HepG2 (cell line): ENCODE results near the gene THRAP3. TPM values are rescaled to one million over a fixed set of nuclear protein-coding genes. Genes with fewer than 3 reads are reported as not detected.

ENCODE experiments used
- BCL6 ChIP-seq: IDR thresholded peaks from 2 replicates; pipeline ENCODE4 v1.6.1; 2016; ENCODE audit warnings: missing genetic modification reagents, missing compliant biosample characterization
- CBX5 ChIP-seq: sonication (generic); formaldehyde crosslinking; IDR thresholded peaks from 2 replicates; pipeline ENCODE4 v1.4.0; 2020; ENCODE audit warnings: missing genetic modification reagents, borderline replicate concordance
- MATR3 ChIP-seq: sonication (generic); formaldehyde crosslinking; IDR thresholded peaks from 2 replicates; pipeline ENCODE4 v1.4.0; 2020; ENCODE audit warnings: missing genetic modification reagents
- NCOA5 ChIP-seq: sonication (generic); formaldehyde crosslinking; IDR thresholded peaks from 2 replicates; pipeline ENCODE4 v1.4.0; 2020; ENCODE audit warnings: missing genetic modification reagents
- NFKBIZ ChIP-seq: IDR thresholded peaks from 2 replicates; pipeline ENCODE4 v1.6.1; 2018; ENCODE audit warnings: missing genetic modification reagents, missing compliant biosample characterization
- RELA ChIP-seq: sonication (generic); formaldehyde crosslinking; IDR thresholded peaks from 2 replicates; pipeline ENCODE4 v1.4.0; 2020; ENCODE audit warnings: missing genetic modification reagents
- SATB2 ChIP-seq: sonication (generic); formaldehyde crosslinking; IDR thresholded peaks from 2 replicates; pipeline ENCODE4 v1.5.0; 2020; ENCODE audit warnings: missing genetic modification reagents
- SMAD1 ChIP-seq: sonication (generic); formaldehyde crosslinking; IDR thresholded peaks from 2 replicates; pipeline ENCODE4 v1.4.0; 2020; ENCODE audit warnings: missing genetic modification reagents, low read depth, mild to moderate bottlenecking, borderline replicate concordance
- TAF1 ChIP-seq: sonication (generic); formaldehyde crosslinking; IDR thresholded peaks from 2 replicates; pipeline ENCODE4 v1.4.0; 2020; ENCODE audit warnings: missing genetic modification reagents
- TCF7 ChIP-seq: sonication (generic); IDR thresholded peaks from 2 replicates; pipeline ENCODE4 v1.6.1; 2016; ENCODE audit warnings: antibody characterized with exemption, low read depth
- ZEB1 ChIP-seq: IDR thresholded peaks from 2 replicates; pipeline ENCODE4 v1.6.1; 2012; ENCODE audit warnings: mild to moderate bottlenecking, low read depth, inconsistent platforms; ENCODE audit not compliant: insufficient replicate concordance
- ZNF326 ChIP-seq: sonication (generic); formaldehyde crosslinking; IDR thresholded peaks from 2 replicates; pipeline ENCODE4 v1.4.0; 2020; ENCODE audit warnings: missing genetic modification reagents, borderline replicate concordance
- ZNF546 ChIP-seq: sonication (generic); formaldehyde crosslinking; conservative IDR thresholded peaks from 2 replicates; pipeline ENCODE4 v1.8.1; 2023; ENCODE audit warnings: mild to moderate bottlenecking, missing genetic modification reagents
- ZNF713 ChIP-seq: sonication (generic); formaldehyde crosslinking; IDR thresholded peaks from 2 replicates; pipeline ENCODE4 v1.4.0; 2020; ENCODE audit warnings: mild to moderate bottlenecking, missing genetic modification reagents
- ZNF883 ChIP-seq: sonication (generic); formaldehyde crosslinking; IDR thresholded peaks from 2 replicates; pipeline ENCODE4 v1.5.1; 2020; ENCODE audit warnings: mild to moderate bottlenecking, missing genetic modification reagents; ENCODE audit errors: not compliant biosample characterization
- ZZZ3 ChIP-seq: sonication (generic); formaldehyde crosslinking; IDR thresholded peaks from 2 replicates; pipeline ENCODE4 v1.4.0; 2020; ENCODE audit warnings: missing genetic modification reagents, mild to moderate bottlenecking, borderline replicate concordance
- polyA plus RNA-seq, 8 experiments: library from polyadenylated mRNA; depleted of rRNA in 3 of 8; stranded (reverse) in 7 of 8; unstranded in 1 of 8; fragments of >200 nt; fragmentation: Illumina TruSeq in 4 of 8; extraction: Trizol in 4 of 8; gene quantifications; 2 replicates each; pipeline versions ENCODE4 v1.2.1 to v1.2.3, GENCODE V29; 2011 to 2016; ENCODE audit warnings: low read depth in 4 of 8, missing spikeins in 1 of 8, mixed read lengths in 1 of 8; ENCODE audit not compliant: insufficient read depth in 1 of 8
- total RNA-seq, 5 experiments: library from RNA; depleted of rRNA; stranded (reverse); fragments of >200 nt; fragmentation: Illumina TruSeq; extraction: Trizol; gene quantifications; 2 replicates each; pipeline ENCODE4 v1.2.3, GENCODE V29; 2016; ENCODE audit warnings: low read depth in 1 of 5
- TF ChIP-seq, protein P1 (sequence below): sonication (generic); formaldehyde crosslinking; IDR thresholded peaks from 2 replicates; pipeline ENCODE4 v1.5.0; 2020; ENCODE audit warnings: mild to moderate bottlenecking, missing genetic modification reagents
- TF ChIP-seq, protein P2 (sequence below): sonication (generic); formaldehyde crosslinking; IDR thresholded peaks from 2 replicates; pipeline ENCODE4 v1.4.0; 2020; ENCODE audit warnings: mild to moderate bottlenecking, missing genetic modification reagents
- TF ChIP-seq, protein P3 (sequence below): sonication (generic); formaldehyde crosslinking; IDR thresholded peaks from 2 replicates; pipeline ENCODE4 v1.4.0; 2020; ENCODE audit warnings: missing genetic modification reagents
- TF ChIP-seq, protein P4 (sequence below): sonication (generic); formaldehyde crosslinking; IDR thresholded peaks from 2 replicates; pipeline ENCODE4 v1.5.0; 2020; ENCODE audit warnings: missing genetic modification reagents
- TF ChIP-seq, protein P5 (sequence below): sonication (generic); formaldehyde crosslinking; IDR thresholded peaks from 2 replicates; pipeline ENCODE4 v1.4.0; 2020; ENCODE audit warnings: low read depth, mild to moderate bottlenecking, missing genetic modification reagents
- TF ChIP-seq, protein P6 (sequence below): sonication (generic); formaldehyde crosslinking; IDR thresholded peaks from 2 replicates; pipeline ENCODE4; 2020; ENCODE audit warnings: missing genetic modification reagents, mild to moderate bottlenecking, borderline replicate concordance

THRAP3 gene
- total and polyA plus RNA-seq, 2 of the 13 experiments (the other 11 are each of a cell fraction or from before 2014, with no cell fraction given): 45.0 to 92.6 TPM

DNA sequence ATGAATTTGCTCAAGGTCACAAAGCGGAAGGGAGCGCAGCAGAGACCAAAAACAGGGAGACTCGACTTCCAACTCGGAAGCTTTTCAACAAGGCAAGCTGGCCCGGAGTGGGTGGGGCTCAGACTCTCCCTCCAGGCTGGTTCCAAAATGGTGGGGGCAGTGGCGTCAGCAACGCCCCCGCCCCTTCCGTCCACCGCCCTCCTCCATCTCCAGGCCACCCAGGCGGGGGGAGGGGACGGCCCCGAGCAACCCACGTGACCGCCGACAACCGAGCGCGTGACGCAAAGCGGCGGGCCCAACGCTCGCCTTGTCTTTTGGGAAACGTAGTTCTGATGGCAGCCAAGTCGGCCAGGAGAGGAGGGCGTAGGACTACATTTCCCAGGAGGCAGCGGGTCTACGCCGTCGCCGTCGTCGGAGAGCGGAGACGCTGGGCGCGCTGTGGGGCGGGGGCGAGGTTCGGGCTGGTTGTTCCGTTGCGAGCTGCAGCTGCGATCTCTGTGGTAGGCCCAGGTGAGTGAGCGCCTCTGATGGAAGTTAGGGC lies at the start of gene THRAP3 (continued):
- TF ChIP-seq SMAD1 (CRISPR knock-in tag) (no peak), ZEB1 (no peak), TCF7 (no peak), ZNF883 (CRISPR knock-in tag) (peak; percentile 34), NCOA5 (CRISPR knock-in tag) (no peak), RELA (CRISPR knock-in tag) (peak; percentile 75), NFKBIZ (CRISPR knock-in tag) (peak; percentile 58; the same call in 1 of the 2 replicates), MATR3 (CRISPR knock-in tag) (no peak), ZNF546 (CRISPR knock-in tag) (no peak), BCL6 (CRISPR knock-in tag) (peak; percentile 37; the same call in 1 of the 2 replicates), CBX5 (CRISPR knock-in tag) (no peak; the same call in 1 of the 2 replicates), ZNF326 (CRISPR knock-in tag) (no peak), ZZZ3 (CRISPR knock-in tag) (peak; percentile 37; the same call in 1 of the 2 replicates), TAF1 (CRISPR knock-in tag) (peak; percentile 86), SATB2 (CRISPR knock-in tag) (no peak), ZNF713 (CRISPR knock-in tag) (no peak)
- TF ChIP-seq, protein P1, sequence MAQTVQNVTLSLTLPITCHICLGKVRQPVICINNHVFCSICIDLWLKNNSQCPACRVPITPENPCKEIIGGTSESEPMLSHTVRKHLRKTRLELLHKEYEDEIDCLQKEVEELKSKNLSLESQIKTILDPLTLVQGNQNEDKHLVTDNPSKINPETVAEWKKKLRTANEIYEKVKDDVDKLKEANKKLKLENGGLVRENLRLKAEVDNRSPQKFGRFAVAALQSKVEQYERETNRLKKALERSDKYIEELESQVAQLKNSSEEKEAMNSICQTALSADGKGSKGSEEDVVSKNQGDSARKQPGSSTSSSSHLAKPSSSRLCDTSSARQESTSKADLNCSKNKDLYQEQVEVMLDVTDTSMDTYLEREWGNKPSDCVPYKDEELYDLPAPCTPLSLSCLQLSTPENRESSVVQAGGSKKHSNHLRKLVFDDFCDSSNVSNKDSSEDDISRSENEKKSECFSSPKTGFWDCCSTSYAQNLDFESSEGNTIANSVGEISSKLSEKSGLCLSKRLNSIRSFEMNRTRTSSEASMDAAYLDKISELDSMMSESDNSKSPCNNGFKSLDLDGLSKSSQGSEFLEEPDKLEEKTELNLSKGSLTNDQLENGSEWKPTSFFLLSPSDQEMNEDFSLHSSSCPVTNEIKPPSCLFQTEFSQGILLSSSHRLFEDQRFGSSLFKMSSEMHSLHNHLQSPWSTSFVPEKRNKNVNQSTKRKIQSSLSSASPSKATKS (CRISPR knock-in tag): no peak
- TF ChIP-seq, protein P2, sequence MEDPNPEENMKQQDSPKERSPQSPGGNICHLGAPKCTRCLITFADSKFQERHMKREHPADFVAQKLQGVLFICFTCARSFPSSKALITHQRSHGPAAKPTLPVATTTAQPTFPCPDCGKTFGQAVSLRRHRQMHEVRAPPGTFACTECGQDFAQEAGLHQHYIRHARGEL (CRISPR knock-in tag): no peak
- TF ChIP-seq, protein P3, sequence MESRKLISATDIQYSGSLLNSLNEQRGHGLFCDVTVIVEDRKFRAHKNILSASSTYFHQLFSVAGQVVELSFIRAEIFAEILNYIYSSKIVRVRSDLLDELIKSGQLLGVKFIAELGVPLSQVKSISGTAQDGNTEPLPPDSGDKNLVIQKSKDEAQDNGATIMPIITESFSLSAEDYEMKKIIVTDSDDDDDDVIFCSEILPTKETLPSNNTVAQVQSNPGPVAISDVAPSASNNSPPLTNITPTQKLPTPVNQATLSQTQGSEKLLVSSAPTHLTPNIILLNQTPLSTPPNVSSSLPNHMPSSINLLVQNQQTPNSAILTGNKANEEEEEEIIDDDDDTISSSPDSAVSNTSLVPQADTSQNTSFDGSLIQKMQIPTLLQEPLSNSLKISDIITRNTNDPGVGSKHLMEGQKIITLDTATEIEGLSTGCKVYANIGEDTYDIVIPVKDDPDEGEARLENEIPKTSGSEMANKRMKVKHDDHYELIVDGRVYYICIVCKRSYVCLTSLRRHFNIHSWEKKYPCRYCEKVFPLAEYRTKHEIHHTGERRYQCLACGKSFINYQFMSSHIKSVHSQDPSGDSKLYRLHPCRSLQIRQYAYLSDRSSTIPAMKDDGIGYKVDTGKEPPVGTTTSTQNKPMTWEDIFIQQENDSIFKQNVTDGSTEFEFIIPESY (CRISPR knock-in tag): no peak; the same call in 1 of the 2 replicates
- TF ChIP-seq, protein P4, sequence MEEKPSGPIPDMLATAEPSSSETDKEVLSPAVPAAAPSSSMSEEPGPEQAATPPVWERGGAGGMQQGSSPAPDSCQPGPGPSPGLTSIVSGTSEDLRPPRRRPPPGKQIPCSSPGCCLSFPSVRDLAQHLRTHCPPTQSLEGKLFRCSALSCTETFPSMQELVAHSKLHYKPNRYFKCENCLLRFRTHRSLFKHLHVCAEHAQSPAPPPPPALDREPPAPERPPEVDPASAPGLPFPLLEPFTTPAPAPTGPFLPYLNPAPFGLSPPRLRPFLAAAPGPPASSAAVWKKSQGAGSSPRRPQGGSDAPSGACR: peak; percentile 64; the same call in 1 of the 2 replicates
- TF ChIP-seq, protein P5, sequence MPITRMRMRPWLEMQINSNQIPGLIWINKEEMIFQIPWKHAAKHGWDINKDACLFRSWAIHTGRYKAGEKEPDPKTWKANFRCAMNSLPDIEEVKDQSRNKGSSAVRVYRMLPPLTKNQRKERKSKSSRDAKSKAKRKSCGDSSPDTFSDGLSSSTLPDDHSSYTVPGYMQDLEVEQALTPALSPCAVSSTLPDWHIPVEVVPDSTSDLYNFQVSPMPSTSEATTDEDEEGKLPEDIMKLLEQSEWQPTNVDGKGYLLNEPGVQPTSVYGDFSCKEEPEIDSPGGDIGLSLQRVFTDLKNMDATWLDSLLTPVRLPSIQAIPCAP (CRISPR knock-in tag): no peak
- TF ChIP-seq, protein P6, sequence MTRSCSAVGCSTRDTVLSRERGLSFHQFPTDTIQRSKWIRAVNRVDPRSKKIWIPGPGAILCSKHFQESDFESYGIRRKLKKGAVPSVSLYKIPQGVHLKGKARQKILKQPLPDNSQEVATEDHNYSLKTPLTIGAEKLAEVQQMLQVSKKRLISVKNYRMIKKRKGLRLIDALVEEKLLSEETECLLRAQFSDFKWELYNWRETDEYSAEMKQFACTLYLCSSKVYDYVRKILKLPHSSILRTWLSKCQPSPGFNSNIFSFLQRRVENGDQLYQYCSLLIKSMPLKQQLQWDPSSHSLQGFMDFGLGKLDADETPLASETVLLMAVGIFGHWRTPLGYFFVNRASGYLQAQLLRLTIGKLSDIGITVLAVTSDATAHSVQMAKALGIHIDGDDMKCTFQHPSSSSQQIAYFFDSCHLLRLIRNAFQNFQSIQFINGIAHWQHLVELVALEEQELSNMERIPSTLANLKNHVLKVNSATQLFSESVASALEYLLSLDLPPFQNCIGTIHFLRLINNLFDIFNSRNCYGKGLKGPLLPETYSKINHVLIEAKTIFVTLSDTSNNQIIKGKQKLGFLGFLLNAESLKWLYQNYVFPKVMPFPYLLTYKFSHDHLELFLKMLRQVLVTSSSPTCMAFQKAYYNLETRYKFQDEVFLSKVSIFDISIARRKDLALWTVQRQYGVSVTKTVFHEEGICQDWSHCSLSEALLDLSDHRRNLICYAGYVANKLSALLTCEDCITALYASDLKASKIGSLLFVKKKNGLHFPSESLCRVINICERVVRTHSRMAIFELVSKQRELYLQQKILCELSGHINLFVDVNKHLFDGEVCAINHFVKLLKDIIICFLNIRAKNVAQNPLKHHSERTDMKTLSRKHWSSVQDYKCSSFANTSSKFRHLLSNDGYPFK (CRISPR knock-in tag): peak; percentile 88
